ENCODE results near the gene SUPT20HL2.
"Not testable (repeated sequence)": the region's sequence is repeated elsewhere in the genome, so short reads cannot be mapped to it uniquely, and the experiment has no call there.

GRCh38 chrX:24308803-24309202 lies 5.1 kb downstream of the SUPT20HL2 start:
- TF ChIP-seq EP300 (IDR thresholded peaks at IDR 0.05; ENCODE audit: low read depth); POLR2A (IDR thresholded peaks at IDR 0.05); CTCF (IDR thresholded peaks at IDR 0.05): not testable (repeated sequence)

All from transverse colon (tissue), 3 donors.